SK-N-SH treated with all-trans-retinoic acid at 6 μM for 48 hours (cell line): Measurements from ENCODE around the gene DCLK1.

Experiments
- ARNTL ChIP-seq: fragments of 450-650 bp; formaldehyde crosslinking; IDR thresholded peaks from 2 replicates; pipeline ENCODE4 v1.5.0; 2020; ENCODE audit warnings: low read depth, mild to moderate bottlenecking, moderate library complexity, borderline replicate concordance
- BACH2 ChIP-seq: fragments of 250-450 bp; sonication (Bioruptor Pico); IDR thresholded peaks from 2 replicates; pipeline ENCODE4 v1.9.0; 2021; ENCODE audit warnings: mild to moderate bottlenecking, borderline replicate concordance
- CSDC2 ChIP-seq: fragments of 250-450 bp; sonication (Bioruptor Pico); IDR thresholded peaks from 2 replicates; pipeline ENCODE4 v1.5.0; 2020; ENCODE audit warnings: mild to moderate bottlenecking, moderate library complexity
- GLIS3 ChIP-seq: fragments of 250-450 bp; sonication (Bioruptor Pico); IDR thresholded peaks from 2 replicates; pipeline ENCODE4 v1.5.0; 2020; ENCODE audit warnings: mild to moderate bottlenecking, moderate library complexity
- ISL1 ChIP-seq: fragments of 250-450 bp; sonication (Bioruptor Pico); IDR thresholded peaks from 2 replicates; pipeline ENCODE4 v2.1.2; 2022; ENCODE audit warnings: mild to moderate bottlenecking, moderate library complexity
- OSR1 ChIP-seq: fragments of 250-450 bp; sonication (Bioruptor Pico); IDR thresholded peaks from 2 replicates; pipeline ENCODE4 v1.8.0; 2022; ENCODE audit warnings: moderate library complexity, mild to moderate bottlenecking, inconsistent platforms
- PPARA ChIP-seq: fragments of 250-450 bp; sonication (Bioruptor Pico); IDR thresholded peaks from 2 replicates; pipeline ENCODE4 v1.5.0; 2020; ENCODE audit warnings: mild to moderate bottlenecking, borderline replicate concordance
- RARB ChIP-seq: fragments of 250-450 bp; sonication (Bioruptor Pico); IDR thresholded peaks from 2 replicates; pipeline ENCODE4 v1.8.0; 2021; ENCODE audit warnings: mild to moderate bottlenecking, moderate library complexity
- TCF4 ChIP-seq: fragments of 250-450 bp; sonication (Bioruptor Pico); IDR thresholded peaks from 2 replicates; pipeline ENCODE4 v1.8.0; 2021; ENCODE audit warnings: mild to moderate bottlenecking, moderate library complexity, borderline replicate concordance
- TOX ChIP-seq: fragments of 250-450 bp; sonication (Bioruptor Pico); IDR thresholded peaks from 2 replicates; pipeline ENCODE4 v1.8.0; 2021; ENCODE audit warnings: mild to moderate bottlenecking, moderate library complexity, borderline replicate concordance
- ZFP3 ChIP-seq: fragments of 250-450 bp; sonication (Bioruptor Pico); IDR thresholded peaks from 2 replicates; pipeline ENCODE4 v1.5.0; 2020; ENCODE audit warnings: mild to moderate bottlenecking, moderate library complexity
- TF ChIP-seq, protein P1 (sequence below): fragments of 250-450 bp; sonication (Bioruptor Pico); IDR thresholded peaks from 2 replicates; pipeline ENCODE4 v1.8.0; 2020; ENCODE audit warnings: mild to moderate bottlenecking, moderate library complexity, borderline replicate concordance
- TF ChIP-seq, protein P2 (sequence below): fragments of 250-450 bp; sonication (Bioruptor Pico); IDR thresholded peaks from 2 replicates; pipeline ENCODE4 v1.5.1; 2020; ENCODE audit warnings: low read depth, mild to moderate bottlenecking, moderate library complexity

DNA sequence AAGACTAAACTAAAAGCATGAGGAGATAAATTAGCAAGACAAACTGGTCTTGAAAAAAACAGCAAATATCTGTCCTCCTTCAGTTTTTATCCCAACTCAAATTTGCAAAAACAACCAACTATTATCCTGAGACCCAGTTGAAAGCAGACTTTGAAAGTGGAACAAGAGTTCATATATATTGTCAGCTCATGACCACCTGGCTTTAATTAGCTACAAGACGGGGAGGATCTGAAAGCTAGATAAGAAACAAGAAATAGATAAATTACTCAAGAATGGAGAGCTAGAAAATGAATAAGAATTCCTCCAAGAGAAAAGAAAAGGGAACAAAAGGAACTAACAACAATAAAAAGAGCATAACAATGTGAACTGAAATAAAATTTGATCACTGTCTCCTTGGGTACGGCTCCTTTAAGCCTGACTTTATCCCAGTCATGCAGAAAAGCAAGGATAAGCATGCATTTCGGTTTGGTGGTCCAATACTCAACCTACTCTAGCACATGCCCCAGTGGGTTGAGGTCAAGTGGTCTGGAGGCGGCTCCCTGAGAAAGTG is 246.9 kb downstream of the DCLK1 start:
- TF ChIP-seq TCF4 (CRISPR knock-in tag) (no peak; the same call in 1 of the 2 replicates), ZFP3 (CRISPR knock-in tag) (no peak), ARNTL (CRISPR knock-in tag) (no peak), PPARA (no peak), TOX (CRISPR knock-in tag) (no peak), OSR1 (CRISPR knock-in tag) (no peak), RARB (CRISPR knock-in tag) (no peak), GLIS3 (CRISPR knock-in tag) (no peak), ISL1 (CRISPR knock-in tag) (0 out of 2 replicates have a peak, but pooled peaks have one; percentile 23), CSDC2 (no peak), BACH2 (CRISPR knock-in tag) (no peak)
- TF ChIP-seq, protein P1, sequence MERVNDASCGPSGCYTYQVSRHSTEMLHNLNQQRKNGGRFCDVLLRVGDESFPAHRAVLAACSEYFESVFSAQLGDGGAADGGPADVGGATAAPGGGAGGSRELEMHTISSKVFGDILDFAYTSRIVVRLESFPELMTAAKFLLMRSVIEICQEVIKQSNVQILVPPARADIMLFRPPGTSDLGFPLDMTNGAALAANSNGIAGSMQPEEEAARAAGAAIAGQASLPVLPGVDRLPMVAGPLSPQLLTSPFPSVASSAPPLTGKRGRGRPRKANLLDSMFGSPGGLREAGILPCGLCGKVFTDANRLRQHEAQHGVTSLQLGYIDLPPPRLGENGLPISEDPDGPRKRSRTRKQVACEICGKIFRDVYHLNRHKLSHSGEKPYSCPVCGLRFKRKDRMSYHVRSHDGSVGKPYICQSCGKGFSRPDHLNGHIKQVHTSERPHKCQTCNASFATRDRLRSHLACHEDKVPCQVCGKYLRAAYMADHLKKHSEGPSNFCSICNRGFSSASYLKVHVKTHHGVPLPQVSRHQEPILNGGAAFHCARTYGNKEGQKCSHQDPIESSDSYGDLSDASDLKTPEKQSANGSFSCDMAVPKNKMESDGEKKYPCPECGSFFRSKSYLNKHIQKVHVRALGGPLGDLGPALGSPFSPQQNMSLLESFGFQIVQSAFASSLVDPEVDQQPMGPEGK (CRISPR knock-in tag), result no peak
- TF ChIP-seq, protein P2, sequence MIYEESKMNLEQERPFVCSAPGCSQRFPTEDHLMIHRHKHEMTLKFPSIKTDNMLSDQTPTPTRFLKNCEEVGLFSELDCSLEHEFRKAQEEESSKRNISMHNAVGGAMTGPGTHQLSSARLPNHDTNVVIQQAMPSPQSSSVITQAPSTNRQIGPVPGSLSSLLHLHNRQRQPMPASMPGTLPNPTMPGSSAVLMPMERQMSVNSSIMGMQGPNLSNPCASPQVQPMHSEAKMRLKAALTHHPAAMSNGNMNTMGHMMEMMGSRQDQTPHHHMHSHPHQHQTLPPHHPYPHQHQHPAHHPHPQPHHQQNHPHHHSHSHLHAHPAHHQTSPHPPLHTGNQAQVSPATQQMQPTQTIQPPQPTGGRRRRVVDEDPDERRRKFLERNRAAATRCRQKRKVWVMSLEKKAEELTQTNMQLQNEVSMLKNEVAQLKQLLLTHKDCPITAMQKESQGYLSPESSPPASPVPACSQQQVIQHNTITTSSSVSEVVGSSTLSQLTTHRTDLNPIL, result no peak
